Measurements from ENCODE around the gene IL15.
A peak's percentile ranks its signal among the peaks of the same experiment; 100 is the strongest.

- TF ChIP-seq POLR2A (IDR thresholded peaks at IDR 0.05) (peak in 2 of 3 donors; percentile 42 to 51), CTCF (IDR thresholded peaks at IDR 0.05) (no peak)
These were observed 533 bp downstream of the IL15 start for GRCh38 chr4:141636771-141637460.
